CD4-positive, alpha-beta T cell treated with Interferon gamma for 1 hour (primary cell): ENCODE results near the gene PLCD3.

Source experiments
- DNase-seq: peaks from one replicate; pipeline ENCODE4 v3.0.0-alpha.2; 2020

PLCD3 gene

DNA sequence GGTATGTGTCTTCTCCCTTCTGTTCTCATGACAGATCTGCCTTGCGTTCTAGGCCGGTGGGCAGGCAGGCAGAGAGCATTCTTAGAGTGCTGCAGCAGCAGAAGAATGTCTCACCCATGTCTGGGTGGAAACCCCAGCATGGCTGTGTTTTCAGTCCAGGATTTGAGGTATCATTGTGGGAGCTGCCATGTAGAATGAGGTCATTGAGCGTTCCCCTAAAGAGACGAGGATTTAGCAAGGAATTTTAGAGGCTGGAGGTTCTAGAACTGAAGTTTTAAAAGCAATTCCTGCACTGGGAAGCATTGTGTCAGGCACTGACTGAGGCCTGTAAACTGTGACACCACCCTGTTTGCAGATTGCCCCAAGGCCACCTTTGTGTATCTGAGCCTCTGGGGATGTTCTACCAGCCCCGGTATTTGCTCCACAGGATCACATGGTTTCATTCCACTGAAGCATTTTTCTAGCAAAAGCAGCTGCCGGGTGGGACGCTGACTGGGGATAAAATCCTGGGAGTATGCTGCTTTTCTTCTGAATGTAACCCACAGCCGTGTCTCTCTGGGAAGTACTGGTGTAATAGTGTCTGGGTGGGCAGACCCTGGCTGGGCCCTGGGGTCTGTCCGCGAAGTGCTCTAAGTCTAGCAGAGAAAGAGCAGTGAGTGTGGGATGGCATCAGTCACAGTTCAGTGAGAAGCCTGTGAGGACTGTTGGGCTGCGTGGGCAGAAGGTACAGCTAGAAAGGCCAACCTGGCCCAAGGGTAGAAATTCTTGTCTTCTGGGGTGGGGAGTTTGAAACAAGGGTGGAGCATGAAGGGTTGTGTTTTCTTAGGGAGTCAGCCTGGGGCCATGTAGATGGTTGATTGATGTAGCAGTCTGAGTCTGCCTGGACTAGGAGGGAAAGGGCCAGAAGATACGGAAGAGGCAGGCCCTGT, 30.2 kb downstream of the PLCD3 start:
- no peak for DNase-seq

DNA sequence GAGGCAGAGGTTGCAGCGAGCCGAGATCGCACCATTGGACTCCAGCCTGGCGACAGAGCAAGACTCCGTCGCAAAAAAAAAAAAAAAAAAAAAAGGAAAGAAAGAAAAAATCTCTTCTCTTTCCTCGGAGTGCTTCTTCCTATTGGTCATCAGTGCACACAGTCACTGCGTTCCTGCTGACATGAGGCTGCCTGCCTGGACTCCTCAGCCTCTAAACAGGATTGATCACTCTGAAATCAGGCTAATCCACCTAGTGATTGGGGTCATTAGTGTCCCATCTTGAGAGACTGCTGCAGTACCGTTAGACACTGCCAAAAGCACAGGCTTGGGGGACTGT, 30.8 kb downstream of the PLCD3 start:
- no peak for DNase-seq

DNA sequence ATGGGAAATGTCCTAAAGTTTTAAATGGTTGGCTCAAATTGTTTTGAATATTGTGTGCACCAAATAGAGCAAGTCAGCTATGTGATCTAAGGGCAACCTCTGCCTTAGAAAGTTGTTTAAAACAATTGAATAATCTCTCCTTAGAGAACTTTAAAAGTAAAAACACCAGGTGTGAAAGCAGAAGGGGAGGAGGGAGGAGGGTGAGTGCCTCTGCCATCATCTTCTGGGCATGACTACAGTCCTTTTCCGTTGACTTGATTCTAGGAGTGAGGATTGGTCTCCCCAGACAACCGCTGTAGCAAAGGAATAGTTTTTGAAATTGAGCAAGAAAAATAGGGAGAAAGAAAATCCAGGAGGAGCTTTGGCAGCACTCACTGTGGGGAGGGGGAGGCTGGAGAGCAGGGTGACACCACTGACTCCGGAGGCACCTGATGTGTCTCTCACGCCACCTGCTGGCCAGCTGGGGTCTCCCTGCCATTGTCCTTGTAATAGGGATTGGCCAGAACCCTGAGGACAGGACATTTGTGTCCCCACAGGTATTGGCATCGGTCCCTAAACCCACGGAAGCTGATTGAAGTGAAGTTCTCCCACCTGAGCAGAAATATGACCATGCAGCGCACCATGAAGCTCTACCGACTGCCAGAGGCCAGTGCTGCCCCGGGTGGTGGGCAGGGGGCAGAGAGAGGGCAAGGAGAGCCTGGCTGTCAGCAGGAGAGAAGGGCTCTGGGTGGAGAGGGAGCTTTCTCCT, 33.3 kb downstream of the PLCD3 start:
- peak; percentile 71 for DNase-seq

- DNase-seq: no peak
Measured at GRCh38 chr17:45098081-45098868, 34.0 kb downstream of the PLCD3 start.

GRCh38 chr17:45096926-45097325, 35.4 kb downstream of the PLCD3 start:
- DNase-seq: no peak

DNA sequence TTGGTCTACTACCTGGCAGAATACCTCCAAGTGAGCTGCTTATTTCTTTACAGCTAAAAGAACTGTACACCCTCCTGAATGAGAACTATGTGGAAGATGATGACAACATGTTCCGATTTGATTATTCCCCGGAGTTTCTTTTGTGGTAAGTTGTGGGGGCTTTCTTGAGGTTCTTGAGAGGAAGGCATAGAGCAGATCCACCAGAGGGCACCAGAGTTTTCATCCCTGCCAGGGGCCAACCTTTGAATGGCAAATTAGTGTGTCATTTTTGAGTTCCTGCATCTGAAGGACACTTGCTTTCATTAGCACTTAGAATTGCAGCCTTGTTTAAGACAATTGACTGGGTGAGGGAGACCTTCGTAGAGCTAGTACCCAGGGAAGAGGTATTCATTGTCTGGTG, 36.2 kb downstream of the PLCD3 start:
- no peak for DNase-seq

- DNase-seq: no peak
Measured at GRCh38 chr17:45093444-45094110, 38.7 kb downstream of the PLCD3 start.

- DNase-seq: no peak
Measured at GRCh38 chr17:45092911-45093430, 39.3 kb downstream of the PLCD3 start.

DNA sequence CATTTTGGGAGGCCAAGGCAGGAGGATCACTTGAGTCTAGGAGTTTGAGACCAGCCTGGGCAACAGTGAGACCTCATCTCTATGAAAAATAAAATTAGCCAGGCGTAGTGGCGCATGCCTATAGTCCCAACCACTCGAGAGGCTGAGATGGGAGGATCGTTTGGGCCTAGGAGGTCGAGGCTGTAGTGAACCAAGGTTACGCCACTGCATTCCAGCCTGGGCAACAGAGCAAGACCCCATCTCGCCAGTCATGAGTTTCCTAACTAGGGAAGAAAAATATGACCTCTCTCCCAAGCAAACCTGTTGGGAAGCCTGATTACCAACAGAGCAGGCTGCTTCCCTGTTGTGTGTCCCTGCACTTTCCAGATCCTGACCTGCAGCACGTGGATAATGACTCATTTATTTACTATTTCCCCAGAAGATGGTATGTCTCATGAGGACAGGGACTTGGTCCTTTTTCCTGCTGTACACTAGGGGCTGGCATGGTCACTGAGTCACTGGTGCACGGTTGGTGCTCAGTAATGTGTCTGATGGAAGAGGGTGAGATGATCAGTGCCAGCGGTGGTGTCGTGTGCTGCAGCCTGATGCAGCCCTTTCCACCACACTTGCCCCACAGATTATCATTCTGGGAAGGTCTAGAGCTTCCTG, 40.4 kb downstream of the PLCD3 start:
- DNase-seq: no peak

GRCh38 chr17:45090711-45091110, 41.6 kb downstream of the PLCD3 start:
- no peak for DNase-seq

DNA sequence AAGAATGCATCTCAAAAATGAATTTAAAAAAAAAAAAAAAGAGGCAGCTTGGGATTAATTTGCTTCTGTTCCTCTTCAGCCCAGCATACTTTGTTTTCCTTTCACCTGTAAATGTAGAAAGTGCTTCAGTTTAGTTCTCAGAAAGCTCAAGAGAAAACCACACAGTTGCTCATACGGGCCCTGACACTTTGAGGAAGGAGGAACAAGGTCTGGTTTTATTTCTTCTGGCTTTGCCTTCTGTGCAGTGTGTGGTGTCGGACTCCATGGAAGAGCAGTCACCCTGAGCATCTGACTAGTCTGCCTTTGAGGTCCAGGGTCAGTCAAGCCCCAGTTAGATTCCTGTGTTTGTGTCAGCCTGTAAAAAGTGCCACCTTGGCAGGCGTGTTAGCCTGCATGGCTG, 43.6 kb downstream of the PLCD3 start:
- DNase-seq: no peak

DNA sequence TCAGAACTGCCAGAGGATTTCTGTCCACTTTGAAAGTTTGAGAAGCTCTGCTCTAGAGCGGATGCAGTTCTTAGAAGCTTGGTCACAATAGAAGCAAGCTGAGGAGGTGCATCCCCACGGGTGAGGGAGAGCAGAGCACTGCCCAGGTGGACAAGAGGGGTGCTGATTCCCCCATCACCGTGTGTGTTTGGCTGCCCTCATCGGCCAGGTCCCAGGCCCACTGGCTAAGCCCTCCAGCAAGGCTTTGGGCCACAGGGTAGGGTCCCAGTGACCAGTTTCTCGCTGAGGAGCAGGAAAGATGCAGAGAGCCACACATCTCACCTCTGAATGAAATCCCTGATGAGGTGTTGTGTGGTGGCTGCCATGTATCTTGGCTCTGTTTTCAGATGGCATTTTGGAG, 44.3 kb downstream of the PLCD3 start:
- DNase-seq: no peak

DNA sequence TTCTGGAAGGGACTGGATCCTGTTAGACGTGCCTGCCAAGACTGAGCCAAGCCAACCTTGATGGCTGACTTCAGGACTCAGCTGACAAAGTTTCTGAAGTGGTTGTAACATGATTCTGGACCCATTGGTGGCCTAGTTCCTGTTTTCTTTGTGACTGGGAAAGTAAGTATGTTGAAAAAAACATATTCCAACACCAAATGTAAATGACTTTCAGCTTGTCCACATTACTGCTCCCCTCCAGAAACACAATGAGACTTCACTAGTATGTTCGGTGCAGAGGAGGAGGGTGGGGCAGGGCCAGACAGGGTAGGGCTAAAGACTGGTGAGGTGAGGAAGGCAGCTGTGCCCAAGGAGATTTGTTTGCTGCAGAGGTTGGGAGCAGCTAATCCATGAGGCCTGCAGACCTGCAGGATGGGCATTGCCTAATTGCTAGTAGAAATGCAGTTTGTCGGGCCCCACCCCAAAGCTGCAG, 44.8 kb downstream of the PLCD3 start:
- no peak for DNase-seq

DNA sequence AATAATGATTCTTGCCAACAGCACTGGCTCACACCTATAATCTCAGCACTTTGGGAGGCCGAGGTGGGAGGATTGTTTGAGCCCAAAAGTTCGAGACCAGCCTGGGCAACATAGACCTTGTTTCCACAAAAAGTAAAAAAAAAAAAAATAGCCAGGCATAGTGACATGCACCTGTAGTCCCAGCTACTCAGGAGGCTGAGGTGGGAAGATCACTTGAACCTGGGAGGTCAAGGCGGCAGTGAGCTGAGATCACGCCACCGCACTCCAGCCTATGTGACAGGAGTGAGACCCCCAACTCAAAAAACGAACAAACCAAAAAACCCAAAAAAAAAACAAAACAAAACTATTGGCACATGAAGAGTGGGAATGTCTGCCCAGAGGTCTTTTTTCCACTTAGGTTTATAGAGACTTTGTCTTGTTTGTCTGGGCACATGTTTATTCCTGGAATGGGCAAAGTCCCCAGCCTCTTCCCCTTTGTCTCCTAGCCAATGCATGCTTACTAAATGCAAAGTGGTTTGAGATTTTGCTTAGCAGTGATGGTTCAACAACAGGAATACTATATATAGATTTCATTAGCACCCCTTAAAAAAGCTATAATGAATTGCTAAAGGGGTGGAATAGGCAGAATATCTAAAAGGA, 45.3 kb downstream of the PLCD3 start:
- DNase-seq: no peak

- DNase-seq: no peak
Measured at GRCh38 chr17:45086391-45086790, 45.9 kb downstream of the PLCD3 start.

GRCh38 chr17:45081047-45081703, 51.1 kb downstream of the PLCD3 start:
- DNase-seq: no peak

- DNase-seq: no peak
Measured at GRCh38 chr17:45077643-45078042, 54.7 kb downstream of the PLCD3 start.

DNA sequence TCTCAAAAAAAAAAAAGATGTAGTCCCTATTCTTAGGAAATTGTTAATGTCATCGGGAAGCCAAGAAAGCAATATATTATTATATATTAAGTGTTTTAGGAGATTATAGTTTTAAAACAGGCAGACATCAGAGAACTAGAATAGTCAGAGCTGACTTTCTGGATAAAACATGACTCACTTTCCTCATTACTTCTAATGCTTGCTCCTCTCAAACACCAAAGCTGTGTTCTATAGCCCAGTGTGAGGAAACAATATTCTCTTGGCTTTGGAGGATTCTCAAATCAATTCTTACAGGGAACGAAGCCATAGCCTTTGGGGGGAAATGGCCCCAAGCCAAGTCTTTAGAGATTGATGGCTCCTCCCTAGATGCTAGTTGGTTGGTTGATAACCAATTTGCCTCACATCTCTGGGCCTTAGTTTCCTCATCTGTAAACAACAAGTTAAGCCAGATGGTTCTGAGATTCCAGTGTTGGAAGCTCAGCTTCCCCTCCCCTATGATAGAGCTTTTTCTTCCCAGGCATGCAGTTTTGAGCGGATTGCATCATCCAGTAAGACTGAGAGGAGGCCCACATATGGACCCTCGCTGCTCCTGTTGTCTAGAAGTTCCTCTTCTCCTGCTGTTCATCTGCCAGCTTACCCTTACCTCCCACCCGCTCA, 58.8 kb downstream of the PLCD3 start:
- no peak for DNase-seq

GRCh38 chr17:45070809-45071208, 61.5 kb downstream of the PLCD3 start:
- no peak for DNase-seq

DNA sequence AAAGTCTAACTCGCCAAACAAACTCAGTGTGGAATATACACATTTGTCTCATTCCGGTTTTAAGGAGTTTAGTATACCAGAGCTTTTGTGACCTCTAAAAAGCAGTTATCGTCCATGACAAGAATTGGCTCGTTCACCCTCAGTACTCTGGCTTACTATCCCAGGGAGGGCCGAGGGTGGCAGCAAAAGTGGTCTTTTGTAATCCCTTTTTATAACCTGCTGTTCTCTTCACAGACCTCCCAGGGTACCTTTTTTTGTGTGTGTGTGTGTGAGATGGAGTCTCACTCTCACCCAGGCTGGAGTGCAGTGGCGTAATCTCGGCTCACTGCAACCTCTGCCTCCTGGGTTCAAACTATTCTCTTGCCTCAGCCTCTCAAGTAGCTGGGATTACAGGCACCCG, 62.3 kb downstream of the PLCD3 start:
- no peak for DNase-seq
